Heart right ventricle (tissue), 16 donors: ENCODE results near the gene EFCAB7. TPM values are rescaled to one million over a fixed set of nuclear protein-coding genes. Genes with fewer than 3 reads are reported as not detected.

Experiments
- ATAC-seq, 8 donors: fragments of 200-7000 bp; cut with Tn5 transposase; one replicate each; pipeline ENCODE4 v1.9.1; 2020; ENCODE audit warnings: mild to moderate bottlenecking in 8 of 8, moderate library complexity in 8 of 8, moderate number of reproducible peaks in 1 of 8
- DNase-seq, 2 donors: peaks; one replicate each; pipeline ENCODE4 v3.0.0-alpha.2; 2020
- H3K27ac ChIP-seq, 10 donors: fragments of 200-600 bp; sonication (generic) in 2 of 10; one replicate each; pipeline versions ENCODE4 v1.5.0 to v1.8.0; 2020 to 2022; ENCODE audit warnings: mild to moderate bottlenecking in 3 of 10
- H3K27me3 ChIP-seq, 7 donors: fragments of 200-600 bp; one replicate each; pipeline ENCODE4 v1.8.0; 2021 to 2022; ENCODE audit warnings: mild to moderate bottlenecking in 2 of 7
- H3K36me3 ChIP-seq, 9 donors: fragments of 200-600 bp; sonication (generic) in 1 of 9; one replicate each; pipeline versions ENCODE4 v1.5.0 to v1.8.0; 2020 to 2022; ENCODE audit warnings: mild to moderate bottlenecking in 2 of 9
- H3K4me1 ChIP-seq, 9 donors: fragments of 200-600 bp; sonication (generic) in 1 of 9; one replicate each; pipeline versions ENCODE4 v1.5.0 to v1.8.0; 2020 to 2022; ENCODE audit warnings: mild to moderate bottlenecking in 4 of 9
- H3K4me3 ChIP-seq, 10 donors: fragments of 200-600 bp; sonication (generic) in 2 of 10; one replicate each; pipeline versions ENCODE4 v1.5.0 to v1.8.0; 2020 to 2022; ENCODE audit warnings: mild to moderate bottlenecking in 7 of 10, moderate library complexity in 2 of 10
- H3K9me3 ChIP-seq, 11 donors: fragments of 200-600 bp in 10 of 11; sonication (generic) in 2 of 11; one replicate each; pipeline versions ENCODE4 v1.5.0 to v1.8.0; 2013 to 2022; ENCODE audit warnings: mild to moderate bottlenecking in 2 of 11, control low read depth in 1 of 11, moderate library complexity in 1 of 11
- CTCF ChIP-seq, 9 donors: fragments of 200-600 bp; sonication (generic) in 2 of 9; IDR thresholded peaks; one replicate each; pipeline versions ENCODE4 v1.5.0 to v1.8.0; 2021 to 2022; ENCODE audit warnings: antibody characterized with exemption in 9 of 9, mild to moderate bottlenecking in 5 of 9, moderate library complexity in 1 of 9
- WGBS, 2 donors: extraction: QIAGEN DNeasy Blood & Tissue Kit; methylation state at CpG; one replicate each; pipeline ENCODE4 v1.1.7; 2013; ENCODE audit warnings: inconsistent platforms in 1 of 2; 5-methylcytosine and 5-hydroxymethylcytosine counted together
- intact Hi-C, 10 donors: fragments of 100-400 bp; cut with DNase I; formaldehyde crosslinking; loops; one replicate each; pipeline versions ENCODE4 v1.11.1 to v1.14.2; 2022
- polyA plus RNA-seq, 2 donors: library from polyadenylated mRNA; stranded (reverse); fragments of 200-250 nt; gene quantifications; one replicate each; pipeline ENCODE4 v1.2.3, GENCODE V29; 2013
- total RNA-seq, 10 donors: library from RNA; stranded (reverse); fragmentation: NEBNext Ultra II Directional in 3 of 10; extraction: Animal tissue kit (Norgen Biotek cat#: 25700) in 3 of 10; gene quantifications; one replicate each; pipeline versions ENCODE4 v1.2.1 to v1.2.4, GENCODE V29; 2021 to 2023
- donor health status: Arrhythmogenic right ventricular cardiomyopathy.
- donor health status: ischemic (EF 13 %, LVEDD 7.1; RV severe dilation, severe dysfunction).
- donor health status: healthy with polysubstance abuse.
- donor health status: DM: no; HTN: yes; CAD: no.
- donor health status: DM: no; HTN: no; CAD: no.
- donor health status: ischemic (EF 25% LVEDD 6.9; RV normal size, moderate dysfunction).
- donor health status: ischemic (EF 25% LVEDD 5.7; RV mildly dilated, moderate dysfunction).
- donor health status: healthy.
- donor health status: DM: yes; HTN: yes; CAD: no.
- donor health status: Ischemic cardiomyopathy.
- donor health status: ischemic (EF 35%, LVEDD 5.7; RV mildly dilated, moderate dysfunction).
- donor health status: nonischemic (EF 11% LVEDD 7.7; RV severe dilation, severe dysfunction).
- donor health status: DM: yes; HTN: yes; CAD: no.
- donor health status: PGD.
- donor health status: ischemic (EF 29% LVEDD 5.4; RV normal size, mild dysfunction).
- donor health status: nonischemic (EF 23%, LVEDD 6.1; RV moderate dilation, normal function).

EFCAB7 gene
- total and polyA plus RNA-seq, 12 donors, result 2.3 to 10.7 (median 8.1) TPM

- DNase-seq, result no peak
- no peaks in the 10 kb centered on the region for H3K4me1 ChIP-seq
- TF ChIP-seq CTCF (IDR thresholded peaks at IDR 0.05), result peak in 8 of 9 donors; percentile 19 to 57 (median 42)
- 75 to 76% methylated on average over 6 of the region's 6 CpGs for whole genome bisulfite sequencing, 2 donors
- H3K36me3 ChIP-seq, result peaks cover 0 to 69% (median 0%) of the 10 kb centered on the region in 9 donors
- no peak overlapping the region for H3K4me3 ChIP-seq
- H3K9me3 ChIP-seq, result no peaks in the 10 kb centered on the region
- intact Hi-C loops, result loop anchor here in 1 of 10 donors (5.0 kb wide), 1 partner anchor 690 kb away; no protein-coding TSS in a partner anchor
- no peaks in the 10 kb centered on the region for H3K27me3 ChIP-seq
- no peak for ATAC-seq
- no peak overlapping the region for H3K27ac ChIP-seq
Measured at GRCh38 chr1:63557365-63557987, 34.2 kb downstream of the EFCAB7 start.

- TF ChIP-seq CTCF (IDR thresholded peaks at IDR 0.05), result no peak
- intact Hi-C loops, result loop anchor here in 1 of 10 donors (5.0 kb wide), 1 partner anchor 688 kb away; no protein-coding TSS in a partner anchor
Measured at GRCh38 chr1:63559357-63559756, 36.0 kb downstream of the EFCAB7 start.

GRCh38 chr1:63563745-63564144, 40.4 kb downstream of the EFCAB7 start:
- Histone ChIP-seq H3K36me3 (peaks cover 0 to 52% (median 4%) of the 10 kb centered on the region in 9 donors), H3K27ac (no peak overlapping the region), H3K9me3 (no peaks in the 10 kb centered on the region), H3K4me3 (no peak overlapping the region), H3K27me3 (no peaks in the 10 kb centered on the region), H3K4me1 (no peaks in the 10 kb centered on the region)
- ATAC-seq, result no peak
- intact Hi-C loops, result no loop called here
- TF ChIP-seq CTCF (IDR thresholded peaks at IDR 0.05), result no peak
- DNase-seq, result no peak

More at GRCh38 chr1:63559357-63559756, 36.0 kb downstream of the EFCAB7 start:
- H3K36me3 ChIP-seq, result peaks cover 0 to 51% (median 0%) of the 10 kb centered on the region in 9 donors
- no peak overlapping the region for H3K27ac ChIP-seq
- 98 to 100% methylated on average over 2 of the region's 2 CpGs for WGBS, 2 donors
- no peak overlapping the region for H3K4me3 ChIP-seq
- H3K9me3 ChIP-seq, result no peaks in the 10 kb centered on the region
- no peak for ATAC-seq
- DNase-seq, result no peak
- no peaks in the 10 kb centered on the region for H3K27me3 ChIP-seq
- H3K4me1 ChIP-seq, result no peaks in the 10 kb centered on the region

GRCh38 chr1:63569068-63569467, 45.7 kb downstream of the EFCAB7 start:
- no peak for TF ChIP-seq CTCF (IDR thresholded peaks at IDR 0.05)
- no peaks in the 10 kb centered on the region for H3K9me3 ChIP-seq
- no peak for DNase-seq
- H3K4me1 ChIP-seq, result peaks cover 0 to 2% (median 0%) of the 10 kb centered on the region in 9 donors
- intact Hi-C loops, result loop anchor here in 2 of 10 donors (5.0 kb wide), 2 partner anchors 573 to 678 kb away; no protein-coding TSS in a partner anchor
- H3K27ac ChIP-seq, result no peak overlapping the region
- no peak for ATAC-seq
- H3K27me3 ChIP-seq, result no peaks in the 10 kb centered on the region
- peaks cover 0 to 35% (median 0%) of the 10 kb centered on the region in 9 donors for H3K36me3 ChIP-seq
- 93% methylated on average over 4 of the region's 4 CpGs for WGBS, 2 donors
- no peak overlapping the region for H3K4me3 ChIP-seq
